ENCODE measurements around the gene KICS2. TPM values are rescaled to one million over a fixed set of nuclear protein-coding genes. Genes with fewer than 3 reads are reported as not detected.
A peak's percentile ranks its signal among the peaks of the same experiment; 100 is the strongest.

KICS2 gene
- 10 to 100 TPM in 1 of 2 donors, 1 to 10 TPM in 1; 6.8 to 18.2 TPM for total RNA-seq

DNA sequence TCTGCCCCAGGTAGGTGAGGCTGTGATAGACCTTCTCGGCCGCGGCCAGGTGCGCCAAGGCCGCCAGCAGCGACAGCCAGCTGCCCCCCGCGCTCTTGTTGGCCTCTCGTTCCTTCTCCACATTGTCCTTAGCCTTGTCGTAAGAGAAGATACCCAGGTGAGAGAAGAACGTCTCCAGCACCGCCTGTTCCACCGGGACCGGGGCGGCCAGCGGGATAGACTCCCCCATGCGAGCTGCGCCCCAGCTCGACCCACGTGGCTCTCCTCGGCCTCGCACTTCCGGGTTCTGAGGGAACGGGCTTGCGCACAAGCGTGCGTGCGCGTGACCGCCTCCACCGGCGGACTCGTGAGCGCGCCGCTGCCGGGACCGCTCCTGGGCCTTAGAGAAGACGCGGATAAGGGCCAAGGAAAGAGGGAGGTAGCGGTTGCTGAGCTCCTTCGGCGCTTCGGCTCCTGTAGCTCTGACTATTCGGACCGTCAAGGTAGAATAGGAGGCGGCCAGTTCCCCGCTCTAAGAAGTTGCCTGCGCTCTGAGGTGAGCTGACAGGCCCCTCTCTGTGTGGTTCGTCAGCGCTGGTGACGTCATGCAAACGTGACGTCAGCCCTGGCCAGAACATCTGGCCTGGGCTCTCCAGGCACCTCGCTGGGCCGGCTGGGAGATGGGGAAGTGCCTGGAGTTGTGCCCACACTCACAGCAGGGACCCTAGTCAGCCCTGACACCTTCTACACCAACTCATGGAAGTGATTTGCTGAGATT lies at the start of gene KICS2:
Gene KICS2 (minus strand): TSS at position 288 of the 757 bp plus-strand sequence. CDS start 59 bp downstream, at position 229.
- Histone ChIP-seq H3K36me3 (no peaks in the 10 kb centered on the region), H3K27ac (peak within 1 kb of the TSS; percentile 83 to 87), H3K4me3 (peak within 1 kb of the TSS; percentile 75 to 87), H3K4me1 (replicated peaks) (no peaks in the 10 kb centered on the region), H3K9me3 (no peaks in the 10 kb centered on the region), H3K27me3 (replicated peaks; ENCODE audit: insufficient read depth) (no peaks in the 10 kb centered on the region)
- DNase-seq (ENCODE audit: low spot score) = peak; percentile 90
- intact Hi-C loops (cut with DNase I) = no loop called here
- WGBS = under 1% methylated on average over 51 of the region's 56 CpGs
- TF ChIP-seq, protein P1, sequence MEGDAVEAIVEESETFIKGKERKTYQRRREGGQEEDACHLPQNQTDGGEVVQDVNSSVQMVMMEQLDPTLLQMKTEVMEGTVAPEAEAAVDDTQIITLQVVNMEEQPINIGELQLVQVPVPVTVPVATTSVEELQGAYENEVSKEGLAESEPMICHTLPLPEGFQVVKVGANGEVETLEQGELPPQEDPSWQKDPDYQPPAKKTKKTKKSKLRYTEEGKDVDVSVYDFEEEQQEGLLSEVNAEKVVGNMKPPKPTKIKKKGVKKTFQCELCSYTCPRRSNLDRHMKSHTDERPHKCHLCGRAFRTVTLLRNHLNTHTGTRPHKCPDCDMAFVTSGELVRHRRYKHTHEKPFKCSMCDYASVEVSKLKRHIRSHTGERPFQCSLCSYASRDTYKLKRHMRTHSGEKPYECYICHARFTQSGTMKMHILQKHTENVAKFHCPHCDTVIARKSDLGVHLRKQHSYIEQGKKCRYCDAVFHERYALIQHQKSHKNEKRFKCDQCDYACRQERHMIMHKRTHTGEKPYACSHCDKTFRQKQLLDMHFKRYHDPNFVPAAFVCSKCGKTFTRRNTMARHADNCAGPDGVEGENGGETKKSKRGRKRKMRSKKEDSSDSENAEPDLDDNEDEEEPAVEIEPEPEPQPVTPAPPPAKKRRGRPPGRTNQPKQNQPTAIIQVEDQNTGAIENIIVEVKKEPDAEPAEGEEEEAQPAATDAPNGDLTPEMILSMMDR (IDR thresholded peaks at IDR 0.05) = peak in 2 of 4 experiments; percentile 25 to 37
- TF ChIP-seq POLR2A (IDR thresholded peaks at IDR 0.05) = peak; percentile 65
- peak; percentile 89 for TF ChIP-seq POLR2AphosphoS5 (IDR thresholded peaks at IDR 0.05)

DNA sequence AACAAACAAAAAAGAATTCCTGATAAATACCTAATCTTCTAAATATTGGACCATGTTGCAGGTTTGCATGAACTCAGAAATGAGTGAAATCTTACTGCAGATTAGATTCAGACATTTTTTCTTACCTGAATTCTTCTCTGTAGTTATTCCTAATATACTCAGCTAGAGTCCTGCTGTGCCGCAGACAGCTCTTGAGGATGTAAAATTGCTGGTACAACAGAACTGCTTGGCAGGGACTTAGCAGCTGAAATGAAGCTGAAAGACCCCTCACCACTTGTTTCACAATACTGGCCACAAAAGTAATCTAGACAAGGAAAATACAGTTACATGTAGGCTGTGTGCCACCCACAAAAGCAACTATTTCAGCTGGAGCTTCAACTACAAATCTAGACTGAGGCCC lies 48.3 kb upstream of the KICS2 start:
- H3K4me3 ChIP-seq = no peak overlapping the region
- no peak overlapping the region for H3K27ac ChIP-seq
- 93% methylated on average over 1 of the region's 1 CpG for WGBS
- H3K9me3 ChIP-seq = no peaks in the 10 kb centered on the region
- no peaks in the 10 kb centered on the region for H3K4me1 ChIP-seq (replicated peaks)
- intact Hi-C loops (cut with DNase I) = no loop called here
- no peak for DNase-seq (ENCODE audit: low spot score)
- TF ChIP-seq POLR2A (IDR thresholded peaks at IDR 0.05) (no peak), POLR2AphosphoS5 (IDR thresholded peaks at IDR 0.05) (no peak)
- TF ChIP-seq, protein P1 (IDR thresholded peaks at IDR 0.05) = no peak
- no peaks in the 10 kb centered on the region for H3K27me3 ChIP-seq (replicated peaks; ENCODE audit: insufficient read depth)
- no peaks in the 10 kb centered on the region for H3K36me3 ChIP-seq

DNA sequence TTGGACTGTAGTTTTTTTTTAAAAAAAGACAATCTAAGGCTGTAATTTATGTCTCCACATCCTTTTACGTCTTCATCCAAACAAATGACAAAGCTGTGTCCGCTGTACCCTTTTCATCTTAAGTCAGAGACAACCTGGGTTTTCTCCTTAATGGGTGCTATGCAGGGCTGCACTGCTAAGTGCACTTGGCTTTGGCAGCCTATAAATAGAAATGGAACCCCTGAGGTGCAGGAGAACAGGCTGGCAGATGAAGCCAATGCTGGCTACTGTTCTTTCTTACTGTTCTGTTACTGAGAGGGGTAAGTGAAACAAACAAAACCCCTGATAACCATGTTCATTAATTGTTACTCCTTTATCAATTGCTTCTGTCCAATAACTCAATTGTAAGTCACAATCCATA lies 47.1 kb upstream of the KICS2 start:
- no peaks in the 10 kb centered on the region for H3K36me3 ChIP-seq
- no peak overlapping the region for H3K27ac ChIP-seq
- no peak overlapping the region for H3K4me3 ChIP-seq
- WGBS = 47% methylated on average over 2 of the region's 2 CpGs
- intact Hi-C loops (cut with DNase I) = no loop called here
- H3K4me1 ChIP-seq (replicated peaks) = no peaks in the 10 kb centered on the region
- TF ChIP-seq POLR2A (IDR thresholded peaks at IDR 0.05) (no peak), POLR2AphosphoS5 (IDR thresholded peaks at IDR 0.05) (no peak)
- TF ChIP-seq, protein P1 (IDR thresholded peaks at IDR 0.05) = no peak
- DNase-seq (ENCODE audit: low spot score) = no peak
- H3K9me3 ChIP-seq = no peaks in the 10 kb centered on the region
- H3K27me3 ChIP-seq (replicated peaks; ENCODE audit: insufficient read depth) = no peaks in the 10 kb centered on the region

DNA sequence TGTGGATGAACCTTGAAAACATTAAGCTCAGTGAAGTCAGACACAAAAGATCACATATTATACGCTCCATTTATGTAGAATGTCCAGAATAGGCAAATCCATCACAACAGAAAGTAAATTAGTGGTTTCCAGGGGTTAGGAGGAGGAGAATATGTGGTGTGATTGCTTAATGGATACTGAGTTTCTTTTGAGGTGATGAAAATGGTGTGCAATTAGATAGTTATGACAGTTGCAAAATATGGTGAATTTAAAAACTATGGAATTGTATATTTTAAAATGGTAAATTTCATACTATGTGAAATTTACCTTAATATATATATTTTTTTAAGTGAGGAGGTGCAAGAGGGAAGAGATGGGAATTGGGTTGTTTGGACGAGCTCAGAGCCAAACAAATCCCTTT lies 46.3 kb upstream of the KICS2 start:
- Histone ChIP-seq H3K36me3 (no peaks in the 10 kb centered on the region), H3K9me3 (no peaks in the 10 kb centered on the region), H3K4me1 (replicated peaks) (no peaks in the 10 kb centered on the region), H3K27me3 (replicated peaks; ENCODE audit: insufficient read depth) (no peaks in the 10 kb centered on the region), H3K27ac (no peak overlapping the region), H3K4me3 (no peak overlapping the region)
- 35% methylated on average over 2 of the region's 2 CpGs for WGBS
- TF ChIP-seq, protein P1 (IDR thresholded peaks at IDR 0.05) = no peak
- TF ChIP-seq POLR2A (IDR thresholded peaks at IDR 0.05) = no peak
- intact Hi-C loops (cut with DNase I) = no loop called here
- no peak for DNase-seq (ENCODE audit: low spot score)

DNA sequence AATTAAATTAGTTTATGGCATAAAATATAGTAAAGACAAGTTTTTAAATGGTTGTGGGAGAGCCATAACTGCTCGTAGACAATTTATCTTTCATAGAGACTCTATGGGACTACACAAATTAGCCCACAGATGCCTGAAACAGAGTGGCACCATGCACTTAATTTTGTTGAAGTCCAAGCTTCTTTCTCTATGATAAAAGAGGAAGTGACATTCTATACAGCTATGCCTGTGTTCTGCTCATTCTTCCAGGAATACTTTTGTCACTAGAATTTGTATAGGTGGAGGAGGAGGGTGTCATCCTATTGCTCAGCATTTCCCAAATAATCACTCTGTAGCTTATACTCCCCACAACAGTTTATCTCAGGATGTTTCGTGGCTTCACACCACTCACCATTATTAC lies 43.7 kb upstream of the KICS2 start:
- intact Hi-C loops (cut with DNase I) = no loop called here
- no peaks in the 10 kb centered on the region for H3K36me3 ChIP-seq
- 94% methylated on average over 2 of the region's 2 CpGs for WGBS
- no peaks in the 10 kb centered on the region for H3K4me1 ChIP-seq (replicated peaks)
- no peak overlapping the region for H3K4me3 ChIP-seq
- no peak for DNase-seq (ENCODE audit: low spot score)
- no peaks in the 10 kb centered on the region for H3K9me3 ChIP-seq
- H3K27me3 ChIP-seq (replicated peaks; ENCODE audit: insufficient read depth) = no peaks in the 10 kb centered on the region
- TF ChIP-seq POLR2AphosphoS5 (IDR thresholded peaks at IDR 0.05) = no peak
- no peak overlapping the region for H3K27ac ChIP-seq
